ENCODE data around the gene SLC16A7.

GRCh38 chr12:59672273-59672672 is 76.4 kb downstream of the SLC16A7 start:
- TF ChIP-seq CTCF (IDR thresholded peaks at IDR 0.05) (no peak), EP300 (IDR thresholded peaks at IDR 0.05) (no peak), POLR2A (IDR thresholded peaks at IDR 0.05; ENCODE audit: low read depth) (no peak), POLR2AphosphoS5 (IDR thresholded peaks at IDR 0.05) (no peak)
